SK-N-SH (cell line): ENCODE data around the gene VEGFA. TPM values are rescaled to one million over a fixed set of nuclear protein-coding genes. Genes with fewer than 3 reads are reported as not detected.

ENCODE experiments used
- CTCF ChIA-PET: fragments of 300-600, 350-600 bp; formaldehyde crosslinking; extraction: SDS; loops from one replicate; lab custom pipeline; 2021; lab: Yijun Ruan, JAX
- POLR2A ChIA-PET: fragments of 350-600 bp; sonication (Branson Sonifier 250); formaldehyde crosslinking; extraction: SDS; loops from one replicate; lab custom pipeline; 2020; ENCODE audit warnings: antibody characterized with exemption, inconsistent platforms; lab: Yijun Ruan, JAX
- DNase-seq: peaks from one replicate; pipeline ENCODE4 v3.0.0; 2012
- H2AFZ ChIP-seq: fragments of 200-600 bp; sonication (generic); 2 replicates; pipeline ENCODE4 v1.8.1; 2016; ENCODE audit warnings: antibody characterized with exemption, mild to moderate bottlenecking, low read depth
- H3F3A ChIP-seq: fragments of 200-600 bp; sonication (generic); replicated peaks from 2 replicates; pipeline ENCODE3; 2016; ENCODE audit warnings: antibody characterized with exemption, mild to moderate bottlenecking; ENCODE audit not compliant: insufficient read depth
- H3K27ac ChIP-seq, 2 experiments: fragments of 200-500 bp in 1 of 2; fragments of 200-600 bp in 1 of 2; sonication (Bioruptor generic) in 1 of 2; sonication (generic), shearing (Covaris generic) in 1 of 2; 2 replicates each; pipeline versions ENCODE4 v1.5.1 to v1.6.1; 2014 to 2016; ENCODE audit warnings: low read depth in 2 of 2, inconsistent platforms in 1 of 2, low read length in 1 of 2, mild to moderate bottlenecking in 1 of 2, mixed read lengths in 1 of 2
- H3K27me3 ChIP-seq: fragments of 200-600 bp; sonication (generic), shearing (Covaris generic); 2 replicates; pipeline ENCODE4 v1.6.1; 2016; ENCODE audit warnings: mixed run types; ENCODE audit not compliant: insufficient read depth
- H3K36me3 ChIP-seq, 2 experiments: fragments of 200-500 bp in 1 of 2; fragments of 200-600 bp in 1 of 2; sonication (Bioruptor generic) in 1 of 2; sonication (generic) in 1 of 2; replicated peaks in 1 of 2; 2 replicates each; pipeline versions ENCODE3 to v1.5.1; 2014 to 2016; ENCODE audit warnings: low read length in 1 of 2, mild to moderate bottlenecking in 1 of 2; ENCODE audit not compliant: insufficient read depth in 2 of 2, control insufficient read depth in 1 of 2
- H3K4me1 ChIP-seq, 2 experiments: fragments of 200-500 bp in 1 of 2; fragments of 200-600 bp in 1 of 2; sonication (Bioruptor generic) in 1 of 2; sonication (generic), shearing (Covaris generic) in 1 of 2; 2 replicates each; pipeline versions ENCODE4 v1.5.1 to v1.6.1; 2014 to 2016; ENCODE audit warnings: low read depth in 1 of 2, low read length in 1 of 2, mixed run types in 1 of 2; ENCODE audit not compliant: insufficient read depth in 2 of 2, control insufficient read depth in 1 of 2
- H3K4me2 ChIP-seq: fragments of 200-600 bp; sonication (generic), shearing (Covaris generic); 2 replicates; pipeline ENCODE4 v1.6.1; 2017; ENCODE audit warnings: mixed run types
- H3K4me3 ChIP-seq, 2 experiments: fragments of 200-500 bp in 1 of 2; fragments of 200-600 bp in 1 of 2; sonication (Bioruptor generic) in 1 of 2; sonication (generic), shearing (Covaris generic) in 1 of 2; 2 replicates each; pipeline versions ENCODE4 v1.5.1 to v1.8.1; 2014 to 2016; ENCODE audit warnings: low read depth in 2 of 2, inconsistent platforms in 1 of 2, low read length in 1 of 2, mild to moderate bottlenecking in 1 of 2, mixed read lengths in 1 of 2, moderate library complexity in 1 of 2
- H3K79me2 ChIP-seq: fragments of 200-600 bp; sonication (generic); 2 replicates; pipeline ENCODE4 v1.8.1; 2017; ENCODE audit warnings: mild to moderate bottlenecking; ENCODE audit not compliant: insufficient read depth
- H3K9ac ChIP-seq: fragments of 200-600 bp; sonication (generic); 2 replicates; pipeline ENCODE4 v1.6.1; 2017; ENCODE audit warnings: mixed run types
- H3K9me2 ChIP-seq: fragments of 200-600 bp; sonication (generic); 2 replicates; pipeline ENCODE4 v1.6.1; 2017; ENCODE audit warnings: mixed run types
- H3K9me3 ChIP-seq: fragments of 200-600 bp; sonication (generic); 2 replicates; pipeline ENCODE4 v1.6.1; 2017; ENCODE audit warnings: mixed run types, mild to moderate bottlenecking, moderate library complexity
- H4K20me1 ChIP-seq: fragments of 200-600 bp; sonication (generic); 2 replicates; pipeline ENCODE4 v1.6.1; 2017; ENCODE audit warnings: mild to moderate bottlenecking, mixed run types; ENCODE audit not compliant: insufficient read depth
- EP300 ChIP-seq, 2 experiments: IDR thresholded peaks; 2 replicates each; pipeline versions ENCODE4 v1.4.0 to v1.6.1; 2012; ENCODE audit warnings: borderline replicate concordance in 1 of 2, low read depth in 1 of 2, low read length in 1 of 2
- EZH2phosphoT487 ChIP-seq: fragments of 200-600 bp; sonication (generic); IDR thresholded peaks from 2 replicates; pipeline ENCODE4 v1.6.1; 2017; ENCODE audit warnings: low read depth, mixed run types, mild to moderate bottlenecking, antibody characterized with exemption, moderate library complexity, borderline replicate concordance
- FOSL2 ChIP-seq: IDR thresholded peaks from 2 replicates; pipeline ENCODE4 v1.4.0; 2012; ENCODE audit warnings: low read depth, mild to moderate bottlenecking, moderate library complexity, borderline replicate concordance
- FOXJ3 ChIP-seq: sonication (generic); formaldehyde crosslinking; IDR thresholded peaks from 2 replicates; pipeline ENCODE4 v1.5.1; 2020; ENCODE audit warnings: mild to moderate bottlenecking, missing genetic modification reagents
- FOXM1 ChIP-seq: IDR thresholded peaks from 2 replicates; pipeline ENCODE4 v1.4.0; 2012; ENCODE audit warnings: low read depth, mild to moderate bottlenecking
- GATA2 ChIP-seq: sonication (generic); formaldehyde crosslinking; IDR thresholded peaks from 2 replicates; pipeline ENCODE4 v1.5.0; 2020; ENCODE audit warnings: mild to moderate bottlenecking, missing genetic modification reagents
- NRF1 ChIP-seq: IDR thresholded peaks from 2 replicates; pipeline ENCODE4 v1.6.1; 2012; ENCODE audit warnings: low read depth, mild to moderate bottlenecking, low read length
- RXRA ChIP-seq: IDR thresholded peaks from 2 replicates; pipeline ENCODE4 v1.4.0; 2012; ENCODE audit warnings: low read depth, mild to moderate bottlenecking, borderline replicate concordance
- TCF12 ChIP-seq: IDR thresholded peaks from 2 replicates; pipeline ENCODE4 v1.4.0; 2012
- TEAD4 ChIP-seq: IDR thresholded peaks from 2 replicates; pipeline ENCODE4 v1.4.0; 2012; ENCODE audit warnings: mild to moderate bottlenecking, borderline replicate concordance; ENCODE audit not compliant: insufficient read depth
- YY1 ChIP-seq: IDR thresholded peaks from 2 replicates; pipeline ENCODE4 v1.4.0; 2012; ENCODE audit warnings: low read depth, mild to moderate bottlenecking
- WGBS: methylation state at CpG from one replicate; pipeline ENCODE4 v1.1.6; 2017; ENCODE audit warnings: low lambda C conversion rate; 5-methylcytosine and 5-hydroxymethylcytosine counted together
- polyA plus RNA-seq, 3 experiments: library from polyadenylated mRNA; depleted of rRNA; stranded (reverse); fragments of >200 nt; gene quantifications; 2 replicates each; pipeline ENCODE4 v1.2.3, GENCODE V29; 2012
- TF ChIP-seq, protein P1 (sequence below): IDR thresholded peaks from 2 replicates; pipeline ENCODE4; 2012
- TF ChIP-seq, protein P2 (sequence below): IDR thresholded peaks from 2 replicates; pipeline ENCODE4 v1.4.0; 2012; ENCODE audit warnings: low read depth, borderline replicate concordance
- TF ChIP-seq, protein P3 (sequence below): IDR thresholded peaks from 2 replicates; pipeline ENCODE4 v1.4.0; 2012; ENCODE audit warnings: low read depth
- TF ChIP-seq, protein P4 (sequence below): fragments of 150-350 bp; IDR thresholded peaks from 2 replicates; pipeline ENCODE4 v1.6.1; 2017; ENCODE audit warnings: antibody characterized with exemption, low read length, low read depth, borderline replicate concordance

Gene VEGFA
- polyA plus RNA-seq, 1 of the 3 experiments (the other 2 are of a cell fraction) = 81.0 TPM

DNA sequence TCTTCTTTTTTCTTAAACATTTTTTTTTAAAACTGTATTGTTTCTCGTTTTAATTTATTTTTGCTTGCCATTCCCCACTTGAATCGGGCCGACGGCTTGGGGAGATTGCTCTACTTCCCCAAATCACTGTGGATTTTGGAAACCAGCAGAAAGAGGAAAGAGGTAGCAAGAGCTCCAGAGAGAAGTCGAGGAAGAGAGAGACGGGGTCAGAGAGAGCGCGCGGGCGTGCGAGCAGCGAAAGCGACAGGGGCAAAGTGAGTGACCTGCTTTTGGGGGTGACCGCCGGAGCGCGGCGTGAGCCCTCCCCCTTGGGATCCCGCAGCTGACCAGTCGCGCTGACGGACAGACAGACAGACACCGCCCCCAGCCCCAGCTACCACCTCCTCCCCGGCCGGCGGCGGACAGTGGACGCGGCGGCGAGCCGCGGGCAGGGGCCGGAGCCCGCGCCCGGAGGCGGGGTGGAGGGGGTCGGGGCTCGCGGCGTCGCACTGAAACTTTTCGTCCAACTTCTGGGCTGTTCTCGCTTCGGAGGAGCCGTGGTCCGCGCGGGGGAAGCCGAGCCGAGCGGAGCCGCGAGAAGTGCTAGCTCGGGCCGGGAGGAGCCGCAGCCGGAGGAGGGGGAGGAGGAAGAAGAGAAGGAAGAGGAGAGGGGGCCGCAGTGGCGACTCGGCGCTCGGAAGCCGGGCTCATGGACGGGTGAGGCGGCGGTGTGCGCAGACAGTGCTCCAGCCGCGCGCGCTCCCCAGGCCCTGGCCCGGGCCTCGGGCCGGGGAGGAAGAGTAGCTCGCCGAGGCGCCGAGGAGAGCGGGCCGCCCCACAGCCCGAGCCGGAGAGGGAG lies 580 bp downstream of the VEGFA start:
- H3F3A ChIP-seq = no peaks in the 10 kb centered on the region
- peak overlapping the region; percentile 99 for H3K4me2 ChIP-seq
- under 1% methylated on average over 40 of the region's 84 CpGs for WGBS
- no peaks in the 10 kb centered on the region for H3K27me3 ChIP-seq
- peaks cover 54% of the 10 kb centered on the region for H3K79me2 ChIP-seq
- peak overlapping the region; percentile 94 to 95 for H3K4me3 ChIP-seq
- peaks cover 29% of the 10 kb centered on the region for H4K20me1 ChIP-seq
- peak overlapping the region; percentile 93 for H3K9ac ChIP-seq
- DNase-seq = peak; percentile 81
- peaks cover 2 to 3% of the 10 kb centered on the region in 2 experiments for H3K36me3 ChIP-seq
- H3K9me3 ChIP-seq = no peaks in the 10 kb centered on the region; the same call in 1 of the 2 replicates
- ChIA-PET CTCF (interaction anchor here (0.6 to 9.3 kb wide), 66 partner anchors 8 to 320 kb away, joined by 3 to 212 read pairs (median 7); partner anchors contain the start of gene MRPS18A), POLR2A (interaction anchor here (0.9 to 4.1 kb wide), 27 partner anchors 9 to 315 kb away, joined by 3 to 53 read pairs (median 7); no protein-coding TSS in a partner anchor)
- peaks cover 23 to 58% of the 10 kb centered on the region in 2 experiments for H3K4me1 ChIP-seq
- peak overlapping the region; percentile 85 to 93 for H3K27ac ChIP-seq
- H2AFZ ChIP-seq = peak overlapping the region; percentile 91
- no peaks in the 10 kb centered on the region for H3K9me2 ChIP-seq
- TF ChIP-seq TCF12 (no peak), RXRA (no peak), TEAD4 (no peak), FOSL2 (no peak), NRF1 (no peak), YY1 (no peak), EZH2phosphoT487 (no peak), EP300 (IDR thresholded peaks at IDR 0.05; ENCODE audit: borderline replicate concordance in 1 of 2, low read depth in 1 of 2, low read length in 1 of 2) (0 out of 4 replicates have a peak, but pooled peaks of 1 of the 2 experiments have one; percentile 7), FOXM1 (no peak), FOXJ3 (no peak), GATA2 (no peak)
- TF ChIP-seq, protein P1, sequence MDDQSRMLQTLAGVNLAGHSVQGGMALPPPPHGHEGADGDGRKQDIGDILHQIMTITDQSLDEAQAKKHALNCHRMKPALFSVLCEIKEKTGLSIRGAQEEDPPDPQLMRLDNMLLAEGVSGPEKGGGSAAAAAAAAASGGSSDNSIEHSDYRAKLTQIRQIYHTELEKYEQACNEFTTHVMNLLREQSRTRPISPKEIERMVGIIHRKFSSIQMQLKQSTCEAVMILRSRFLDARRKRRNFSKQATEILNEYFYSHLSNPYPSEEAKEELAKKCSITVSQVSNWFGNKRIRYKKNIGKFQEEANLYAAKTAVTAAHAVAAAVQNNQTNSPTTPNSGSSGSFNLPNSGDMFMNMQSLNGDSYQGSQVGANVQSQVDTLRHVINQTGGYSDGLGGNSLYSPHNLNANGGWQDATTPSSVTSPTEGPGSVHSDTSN = peak; percentile 68
- TF ChIP-seq, protein P2, sequence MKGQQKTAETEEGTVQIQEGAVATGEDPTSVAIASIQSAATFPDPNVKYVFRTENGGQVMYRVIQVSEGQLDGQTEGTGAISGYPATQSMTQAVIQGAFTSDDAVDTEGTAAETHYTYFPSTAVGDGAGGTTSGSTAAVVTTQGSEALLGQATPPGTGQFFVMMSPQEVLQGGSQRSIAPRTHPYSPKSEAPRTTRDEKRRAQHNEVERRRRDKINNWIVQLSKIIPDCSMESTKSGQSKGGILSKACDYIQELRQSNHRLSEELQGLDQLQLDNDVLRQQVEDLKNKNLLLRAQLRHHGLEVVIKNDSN = no peak
- TF ChIP-seq, protein P3, sequence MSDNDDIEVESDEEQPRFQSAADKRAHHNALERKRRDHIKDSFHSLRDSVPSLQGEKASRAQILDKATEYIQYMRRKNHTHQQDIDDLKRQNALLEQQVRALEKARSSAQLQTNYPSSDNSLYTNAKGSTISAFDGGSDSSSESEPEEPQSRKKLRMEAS = no peak
- TF ChIP-seq, protein P4, sequence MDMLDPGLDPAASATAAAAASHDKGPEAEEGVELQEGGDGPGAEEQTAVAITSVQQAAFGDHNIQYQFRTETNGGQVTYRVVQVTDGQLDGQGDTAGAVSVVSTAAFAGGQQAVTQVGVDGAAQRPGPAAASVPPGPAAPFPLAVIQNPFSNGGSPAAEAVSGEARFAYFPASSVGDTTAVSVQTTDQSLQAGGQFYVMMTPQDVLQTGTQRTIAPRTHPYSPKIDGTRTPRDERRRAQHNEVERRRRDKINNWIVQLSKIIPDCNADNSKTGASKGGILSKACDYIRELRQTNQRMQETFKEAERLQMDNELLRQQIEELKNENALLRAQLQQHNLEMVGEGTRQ = no peak
